GM21423 (cell line): ENCODE results near the gene GAK.
A peak's percentile ranks its signal among the peaks of the same experiment; 100 is the strongest.
"Not testable (repeated sequence)": the region's sequence is repeated elsewhere in the genome, so short reads cannot be mapped to it uniquely, and the experiment has no call there.

Experiments used
- ATAC-seq: cut with Tn5 transposase; IDR thresholded peaks from one replicate; pipeline ENCODE4 v1.9.1; 2021; ENCODE audit warnings: mild to moderate bottlenecking, moderate library complexity; ENCODE audit not compliant: unreplicated experiment

GAK gene

DNA sequence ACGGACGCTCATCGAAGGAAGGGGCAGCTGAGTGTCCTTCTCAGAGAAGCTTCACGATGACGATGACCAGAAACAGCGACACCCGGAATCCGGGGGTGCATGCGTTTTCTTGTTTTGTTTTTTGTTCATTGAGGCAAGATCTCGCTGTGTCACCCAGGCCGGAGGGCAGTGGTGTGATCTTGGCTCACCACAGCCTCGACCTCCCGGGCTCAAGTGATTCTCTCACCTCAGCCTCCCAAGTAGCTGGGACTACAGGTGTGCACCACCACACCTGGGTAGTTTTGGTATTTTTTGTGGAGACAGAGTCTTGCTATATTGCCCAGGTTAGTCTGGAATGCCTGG lies 21.4 kb upstream of the GAK start:
- no peak for ATAC-seq

DNA sequence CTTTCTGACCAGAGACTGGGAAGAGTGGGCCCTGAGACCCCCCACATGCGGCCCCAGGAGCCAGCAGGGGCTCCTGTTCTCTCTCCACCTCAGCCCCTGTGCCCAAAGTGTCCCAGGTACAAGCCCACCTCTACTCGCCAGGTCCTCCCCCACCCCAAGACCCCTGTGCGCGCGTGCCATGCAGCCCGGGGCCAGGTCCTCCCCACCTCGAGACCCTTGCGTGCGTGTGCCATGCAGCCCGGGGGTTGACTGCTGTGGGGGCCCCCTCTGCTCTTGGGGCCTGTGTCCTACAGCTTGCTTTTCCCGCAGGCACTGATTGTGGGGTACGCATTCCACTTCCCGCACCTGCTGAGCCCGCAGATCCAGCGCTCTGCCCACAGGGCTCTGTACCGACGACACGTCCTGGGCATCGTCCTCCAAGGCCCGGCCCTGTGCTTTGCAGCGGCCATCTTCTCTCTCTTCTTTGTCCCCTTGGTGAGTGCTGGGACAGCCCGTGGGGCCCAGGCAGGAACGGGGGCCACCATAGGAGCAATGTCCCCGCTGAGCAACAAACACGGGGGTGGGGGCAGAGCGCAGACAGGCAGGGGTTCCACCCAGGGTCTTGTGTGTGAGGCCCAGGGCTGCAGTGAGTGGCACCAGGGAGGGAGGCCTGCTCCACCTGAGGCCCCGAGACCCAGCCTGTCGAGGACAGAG lies 20.9 kb upstream of the GAK start:
- ATAC-seq, result no peak

DNA sequence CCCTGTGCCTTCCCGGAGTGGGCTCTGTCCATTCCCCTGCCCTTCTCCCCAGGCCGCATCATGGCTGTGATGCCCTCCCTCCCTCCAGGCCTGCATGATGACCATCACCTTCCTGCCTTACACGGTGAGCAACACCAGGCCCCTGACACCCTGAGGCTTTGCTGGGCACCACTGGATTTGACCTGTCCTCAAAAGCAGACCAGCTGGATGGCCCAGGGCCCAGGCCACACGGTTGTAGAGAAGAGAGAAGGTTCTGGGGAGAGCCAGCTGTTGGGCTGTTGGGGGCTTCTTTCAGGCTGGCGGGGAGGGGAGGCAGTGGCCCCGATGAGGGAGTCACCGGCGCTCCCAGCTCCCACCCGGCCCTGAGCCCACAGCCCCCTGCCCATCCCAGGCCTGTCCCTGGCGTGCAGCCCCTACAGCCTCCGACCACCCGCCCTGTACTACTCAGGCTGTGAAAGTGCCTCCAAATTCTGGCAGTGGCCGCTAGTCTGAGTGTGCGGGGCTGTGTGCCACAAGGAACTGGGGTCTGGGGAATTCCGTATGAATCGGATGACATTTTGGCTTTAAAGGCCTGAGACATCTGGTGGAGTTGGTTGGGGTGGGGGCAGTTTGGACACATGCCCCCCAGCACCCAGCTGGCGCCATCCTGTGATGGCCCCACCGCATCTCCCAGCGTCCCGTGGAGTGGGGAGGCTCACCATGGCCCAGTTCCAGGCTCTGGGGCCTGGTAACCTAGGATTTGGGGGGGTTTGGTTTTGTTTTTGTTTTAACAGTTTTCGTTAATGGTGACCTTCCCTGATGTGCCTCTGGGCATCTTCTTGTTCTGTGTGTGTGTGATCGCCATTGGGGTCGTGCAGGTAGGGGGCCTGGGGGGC lies 19.7 kb upstream of the GAK start:
- no peak for ATAC-seq

DNA sequence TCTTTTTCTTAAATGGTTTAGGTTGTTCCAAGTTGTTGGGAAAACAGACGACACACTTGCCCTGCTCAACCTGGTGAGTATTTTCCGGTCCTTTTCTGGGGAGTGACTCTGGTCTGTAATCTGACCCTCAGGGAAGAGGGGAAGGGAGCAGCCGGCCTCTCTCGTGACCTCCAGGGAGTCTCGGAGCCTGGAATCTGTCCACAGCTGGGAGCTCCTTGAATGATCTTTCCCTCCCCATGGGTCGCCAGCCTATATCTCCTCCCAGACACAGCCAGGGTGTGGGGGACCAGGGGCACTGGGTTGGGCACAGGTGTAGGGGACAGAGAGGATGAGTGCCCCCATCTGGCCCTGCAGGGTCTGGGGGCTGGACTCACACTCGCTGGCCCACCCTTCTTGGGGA lies 19.1 kb upstream of the GAK start:
- ATAC-seq, result no peak

DNA sequence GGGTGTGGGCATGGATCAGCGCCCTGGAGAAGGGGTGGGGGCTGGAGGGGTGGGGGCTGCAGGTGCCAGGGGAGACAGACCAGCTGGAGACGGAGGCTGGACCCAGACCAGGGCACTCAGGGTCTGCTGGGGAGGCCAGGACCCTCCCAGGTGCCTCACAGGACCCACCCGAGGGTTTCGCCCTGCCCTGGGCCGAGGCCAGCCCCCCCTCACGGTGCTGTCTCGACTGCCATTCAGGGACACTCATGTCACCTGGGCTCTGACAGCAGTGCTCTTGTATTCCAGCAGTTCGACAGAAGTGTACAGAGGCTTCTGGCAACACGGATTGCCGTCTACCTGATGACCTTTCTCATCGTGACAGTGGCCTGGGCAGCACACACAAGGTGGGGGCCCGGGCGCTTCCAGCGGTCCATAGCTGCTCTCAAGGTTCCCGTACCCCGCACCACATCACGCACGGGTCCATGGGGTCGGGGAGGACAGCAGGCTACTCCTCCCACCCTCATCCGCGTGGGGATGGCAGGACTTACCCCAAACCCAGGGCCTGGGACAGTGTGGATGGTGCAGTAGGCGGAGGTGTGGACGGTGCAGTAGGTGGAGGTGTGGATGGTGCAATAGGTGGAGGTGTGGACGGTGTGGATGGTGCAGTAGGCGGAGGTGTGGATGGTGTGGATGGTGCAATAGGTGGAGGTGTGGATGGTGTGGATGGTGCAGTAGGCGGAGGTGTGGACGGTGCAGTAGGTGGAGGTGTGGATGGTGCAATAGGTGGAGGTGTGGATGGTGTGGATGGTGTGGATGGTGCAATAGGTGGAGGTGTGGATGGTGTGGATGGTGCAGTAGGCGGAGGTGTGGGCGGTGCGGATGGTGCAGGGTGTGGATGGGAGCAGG lies 18.3 kb upstream of the GAK start:
- no peak for ATAC-seq

DNA sequence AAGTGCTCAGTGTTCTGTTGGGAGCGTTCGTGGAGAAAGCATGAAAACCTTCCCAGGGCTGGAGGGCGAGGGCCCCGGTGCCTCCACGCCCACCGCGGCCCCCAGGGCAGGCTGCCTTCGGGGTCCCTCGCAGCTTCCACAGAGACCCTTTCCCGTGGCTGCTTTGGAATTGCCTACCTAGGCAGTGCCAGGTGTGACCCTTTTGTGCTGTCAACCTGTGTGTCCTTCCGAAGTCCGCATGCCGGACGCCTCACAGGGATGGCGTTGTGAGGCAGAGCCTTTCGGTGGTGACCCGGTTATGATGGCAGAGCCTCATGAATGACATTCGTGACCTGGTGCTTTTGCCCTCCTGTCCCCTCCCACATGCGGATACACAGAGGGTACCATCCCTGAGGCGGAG lies 17.5 kb upstream of the GAK start:
- no peak for ATAC-seq

DNA sequence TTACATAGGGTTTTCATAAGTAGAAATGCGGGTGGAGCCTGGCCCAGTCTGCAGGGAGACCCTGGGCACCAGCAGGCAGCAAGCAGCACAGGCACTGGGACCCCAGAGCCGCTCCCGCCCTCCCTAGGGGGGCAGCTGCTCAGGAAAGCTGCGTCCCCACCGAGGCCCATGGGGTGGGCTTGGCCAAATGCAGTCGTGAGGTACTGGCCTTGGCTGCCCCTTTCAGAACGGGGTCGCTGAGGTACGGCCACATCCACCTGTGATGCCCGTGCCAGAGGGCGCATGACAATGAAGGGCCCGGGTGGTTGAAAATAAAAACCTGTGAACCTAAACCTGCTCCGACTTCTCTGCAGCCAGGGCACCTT lies 16.8 kb upstream of the GAK start:
- ATAC-seq, result no peak

DNA sequence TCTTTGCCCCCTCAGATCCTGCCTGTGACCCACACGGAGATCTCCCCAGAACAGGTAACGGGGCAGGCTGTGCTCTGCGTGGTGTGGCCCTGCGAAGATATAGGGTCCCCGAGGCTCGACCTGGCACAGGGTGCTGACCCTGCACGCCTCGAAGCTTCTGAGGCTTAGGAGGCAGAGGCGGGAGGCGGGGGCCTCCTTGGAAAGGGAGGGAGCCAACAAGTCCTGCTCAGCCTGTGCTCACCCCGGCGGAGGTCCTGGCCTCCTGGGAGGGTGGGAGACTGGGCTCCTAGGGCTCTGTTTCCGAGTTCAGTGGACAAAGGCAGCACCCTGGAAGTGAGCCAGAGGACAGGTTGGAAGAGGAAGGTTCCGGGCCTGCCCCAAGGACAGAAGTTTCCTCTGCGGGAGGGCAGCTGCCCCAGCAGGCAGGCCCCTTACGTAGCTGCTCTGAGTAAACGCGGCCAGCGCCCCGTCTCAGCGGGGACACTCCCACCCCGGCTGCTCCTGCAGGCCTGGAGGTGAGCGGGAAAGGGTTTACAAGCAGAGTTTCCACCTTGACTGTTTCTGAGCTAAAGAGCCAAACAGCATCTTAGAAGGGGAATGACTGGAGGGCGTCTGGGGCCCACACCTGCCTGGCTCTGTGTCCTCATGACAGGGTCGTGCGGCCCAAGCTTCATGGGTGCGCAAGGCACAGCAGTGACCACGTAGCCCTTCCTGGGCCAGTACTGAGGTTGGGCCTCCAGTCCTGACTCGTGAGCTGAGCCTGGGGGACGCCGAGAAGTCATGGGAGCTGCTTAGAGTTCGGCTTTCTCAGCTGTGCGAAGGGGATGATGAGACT lies 16.2 kb upstream of the GAK start:
- ATAC-seq, result no peak

DNA sequence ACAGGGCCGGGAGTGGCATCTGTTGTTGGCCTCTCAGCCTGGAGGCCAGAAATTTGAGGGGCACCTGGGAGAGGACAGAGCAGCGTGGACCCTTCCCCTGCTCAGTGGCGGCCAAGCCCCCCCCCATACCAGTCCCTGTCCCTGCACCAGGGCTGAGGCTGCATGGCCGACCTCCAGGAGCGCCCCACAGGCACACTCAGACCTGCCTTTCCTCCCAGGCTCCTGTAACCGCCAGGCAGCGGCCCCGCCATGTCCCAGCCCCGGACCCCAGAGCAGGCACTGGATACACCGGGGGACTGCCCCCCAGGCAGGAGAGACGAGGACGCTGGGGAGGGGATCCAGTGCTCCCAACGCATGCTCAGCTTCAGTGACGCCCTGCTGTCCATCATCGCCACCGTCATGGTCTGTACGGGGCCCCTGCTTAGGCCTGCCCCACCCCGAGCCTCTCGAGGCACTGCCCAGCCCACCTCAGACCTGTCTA lies 15.4 kb upstream of the GAK start:
- no peak for ATAC-seq

DNA sequence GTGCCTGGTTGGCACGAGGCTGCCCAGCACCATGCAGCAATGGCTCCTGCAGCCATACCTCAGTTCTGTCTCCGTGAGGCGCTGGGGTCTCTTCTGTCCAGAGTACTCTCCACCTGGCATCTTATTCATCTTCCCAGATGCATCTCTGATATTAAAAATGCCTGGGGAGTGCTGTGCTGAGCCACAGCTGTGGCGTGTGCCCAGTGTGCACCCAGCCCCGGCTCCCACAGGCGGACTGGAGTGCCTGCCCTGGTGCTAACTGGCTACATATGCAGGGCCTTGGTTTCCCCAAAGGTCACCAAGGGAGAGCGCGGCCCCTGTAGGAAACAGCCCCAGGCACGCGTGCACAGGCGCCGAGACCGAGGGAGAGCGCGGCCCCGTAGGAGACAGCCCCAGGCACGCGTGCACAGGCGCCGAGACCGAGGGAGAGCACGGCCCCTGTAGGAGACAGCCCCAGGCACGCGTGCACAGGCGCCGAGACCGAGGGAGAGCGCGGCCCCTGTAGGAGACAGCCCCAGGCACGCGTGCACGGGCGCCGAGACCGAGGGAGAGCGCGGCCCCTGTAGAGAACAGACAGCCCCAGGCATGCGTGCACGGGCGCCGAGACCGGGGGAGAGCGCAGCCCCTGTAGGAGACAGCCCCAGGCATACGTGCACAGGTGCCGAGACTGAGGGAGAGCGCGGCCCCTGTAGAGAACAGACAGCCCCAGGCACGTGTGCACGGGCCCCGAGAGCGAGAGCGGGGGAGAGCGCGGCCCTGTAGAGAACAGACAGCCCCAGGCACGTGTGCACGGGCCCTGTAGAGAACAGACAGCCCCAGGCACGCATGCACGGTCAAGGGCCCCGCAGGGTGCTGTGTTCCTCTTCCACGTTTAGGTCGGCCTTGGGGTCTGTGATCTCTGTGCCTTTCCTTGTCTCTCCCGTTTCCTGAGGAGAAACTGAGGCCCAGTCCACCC lies 14.7 kb upstream of the GAK start:
- ATAC-seq, result no peak

DNA sequence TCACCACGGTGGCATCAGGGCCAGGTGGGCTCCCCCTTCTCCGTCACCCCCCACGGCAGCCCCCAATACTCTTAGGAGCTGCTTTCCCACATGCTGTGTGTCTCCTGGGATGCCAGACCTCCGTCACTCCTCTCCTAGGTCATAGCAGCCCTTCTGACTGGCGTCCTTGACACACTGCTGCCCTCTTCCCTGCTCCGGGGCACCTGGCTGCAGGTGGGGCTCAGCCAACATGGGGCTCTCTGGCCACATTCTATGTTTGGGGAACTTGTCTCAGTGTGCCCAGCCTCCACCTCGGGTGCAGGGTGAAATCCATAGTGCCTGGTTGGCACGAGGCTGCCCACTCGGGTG lies 14.0 kb upstream of the GAK start:
- no peak for ATAC-seq

DNA sequence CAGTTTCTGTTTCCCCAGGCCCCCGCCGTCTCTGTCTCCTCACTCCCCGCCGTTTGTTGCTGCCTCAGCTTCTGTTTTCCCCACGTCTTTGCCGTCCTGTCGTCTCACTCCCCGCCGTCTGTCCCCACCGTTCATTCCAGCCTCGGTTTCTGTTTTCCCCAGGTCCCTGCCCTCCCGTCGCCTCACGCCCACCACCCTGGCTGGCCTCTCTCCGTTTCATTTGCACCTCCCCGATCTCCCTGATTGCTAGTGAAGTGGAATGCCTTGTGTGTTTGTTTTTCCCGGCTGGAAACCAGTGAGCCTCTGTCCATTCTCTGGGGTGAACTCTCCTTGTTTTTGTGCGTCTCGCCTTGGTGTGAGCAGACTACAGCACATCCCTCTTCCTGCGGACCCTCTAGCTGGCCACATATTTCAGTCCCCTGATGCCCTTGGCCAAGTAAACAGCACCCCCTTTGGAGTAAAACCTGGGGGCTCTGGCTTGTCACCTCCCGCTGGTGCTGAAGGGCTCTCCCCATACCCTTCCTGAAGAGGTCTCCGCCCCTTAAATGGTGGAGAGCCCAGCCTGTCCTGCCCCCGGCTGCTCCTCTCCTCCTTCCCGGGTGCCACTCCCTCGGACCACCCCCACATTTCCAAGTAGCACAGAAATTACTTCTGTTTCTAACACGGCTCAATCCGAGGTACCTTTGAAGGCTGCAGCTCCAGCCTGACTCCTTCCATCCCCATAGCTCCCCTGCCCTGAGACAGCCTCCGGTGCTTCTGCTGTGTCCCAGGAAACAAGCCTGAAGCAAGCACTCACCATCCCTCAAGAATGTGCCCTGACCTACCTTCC lies 13.4 kb upstream of the GAK start:
- ATAC-seq, result no peak

DNA sequence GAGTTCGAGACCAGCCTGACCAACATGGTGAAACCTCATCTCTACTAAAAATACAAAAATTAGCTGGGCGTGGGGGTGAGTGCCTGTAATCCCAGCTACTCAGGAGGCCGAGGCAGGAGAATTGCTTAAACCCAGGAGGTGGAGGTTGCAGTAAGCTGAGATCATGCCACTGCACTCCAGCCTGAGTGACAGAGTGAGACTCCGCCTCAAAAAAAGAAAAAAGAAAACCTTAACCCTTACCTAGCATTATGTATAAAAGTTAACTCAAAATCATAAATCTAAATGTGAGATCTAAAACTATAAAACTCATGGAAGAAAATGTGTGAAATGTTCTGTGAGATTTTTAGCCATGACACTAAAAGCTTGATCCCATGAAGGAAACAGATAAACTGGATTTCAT lies 7.4 kb upstream of the GAK start:
- ATAC-seq, result not testable (repeated sequence)

DNA sequence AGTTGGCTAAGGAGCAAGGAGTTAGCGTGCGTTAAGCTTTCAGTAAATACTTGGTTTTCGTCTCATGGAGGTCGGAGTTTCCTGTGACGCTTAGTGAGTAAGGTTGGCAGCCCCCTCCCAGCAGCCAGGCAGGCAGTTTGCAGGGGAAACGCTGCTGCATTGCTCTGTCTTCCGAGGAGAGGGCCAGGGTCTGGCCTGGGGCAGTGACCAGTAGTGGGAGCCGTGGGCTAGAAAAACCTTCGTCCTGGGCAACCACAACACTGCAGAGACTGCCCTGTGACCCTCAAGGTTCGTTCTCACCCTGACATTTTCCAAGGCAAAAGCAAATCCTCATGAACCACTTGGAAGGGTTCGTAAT lies 576 bp upstream of the GAK start:
- no peak for ATAC-seq

DNA sequence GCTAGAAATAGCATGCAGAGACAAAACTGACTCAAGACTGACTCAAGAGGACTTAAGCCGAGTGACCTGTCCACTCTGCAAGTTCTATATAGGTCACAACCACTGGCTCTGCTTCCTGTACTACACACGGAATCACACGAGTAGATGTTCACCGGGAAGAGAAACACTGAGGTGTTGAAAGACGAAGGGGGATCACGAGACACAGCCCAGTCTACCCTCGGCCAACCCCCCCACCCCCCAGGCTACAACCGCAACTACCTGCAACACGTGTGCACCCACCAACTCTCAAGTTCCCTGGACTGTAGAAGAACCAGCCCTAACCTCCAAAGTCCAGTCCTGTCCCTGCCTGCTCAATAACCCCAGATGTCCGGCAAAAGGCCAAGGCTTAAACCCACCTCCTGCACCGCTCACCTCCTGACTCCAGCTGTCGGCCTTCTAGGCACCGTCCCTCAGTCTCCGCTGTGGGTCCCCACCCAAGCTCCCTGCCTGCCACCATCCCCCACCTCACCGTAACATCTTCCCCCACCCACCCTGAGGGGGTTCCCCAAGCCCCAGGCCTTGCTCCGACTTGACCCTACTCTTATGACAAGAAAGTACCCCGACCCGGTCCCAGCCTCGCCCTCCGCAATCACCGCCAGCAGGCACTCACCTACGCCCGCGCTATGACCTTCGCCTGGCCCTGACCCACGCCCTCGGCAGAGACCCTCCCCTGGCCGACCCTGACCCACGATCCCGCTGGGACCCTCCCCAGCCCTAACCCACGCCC lies 739 bp downstream of the GAK start:
- ATAC-seq, result peak; percentile 9

DNA sequence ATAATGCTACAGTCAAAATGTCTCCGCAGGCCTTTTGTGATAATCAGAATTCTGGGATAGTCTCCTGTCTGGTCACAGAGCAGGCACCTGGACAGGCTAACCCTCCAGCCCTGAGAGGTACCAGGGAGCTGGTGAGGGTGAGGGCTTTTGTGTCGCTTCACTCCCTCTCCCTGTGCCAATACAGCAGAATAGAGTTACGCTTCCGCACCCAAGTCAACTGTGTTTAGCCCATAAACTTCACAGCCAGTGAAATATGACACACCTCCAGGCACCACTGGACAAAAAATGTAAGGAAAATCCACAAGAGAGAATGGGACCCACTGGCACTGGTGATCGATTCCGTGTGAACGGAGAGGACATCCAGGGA lies 1.3 kb downstream of the GAK start:
- ATAC-seq, result no peak

DNA sequence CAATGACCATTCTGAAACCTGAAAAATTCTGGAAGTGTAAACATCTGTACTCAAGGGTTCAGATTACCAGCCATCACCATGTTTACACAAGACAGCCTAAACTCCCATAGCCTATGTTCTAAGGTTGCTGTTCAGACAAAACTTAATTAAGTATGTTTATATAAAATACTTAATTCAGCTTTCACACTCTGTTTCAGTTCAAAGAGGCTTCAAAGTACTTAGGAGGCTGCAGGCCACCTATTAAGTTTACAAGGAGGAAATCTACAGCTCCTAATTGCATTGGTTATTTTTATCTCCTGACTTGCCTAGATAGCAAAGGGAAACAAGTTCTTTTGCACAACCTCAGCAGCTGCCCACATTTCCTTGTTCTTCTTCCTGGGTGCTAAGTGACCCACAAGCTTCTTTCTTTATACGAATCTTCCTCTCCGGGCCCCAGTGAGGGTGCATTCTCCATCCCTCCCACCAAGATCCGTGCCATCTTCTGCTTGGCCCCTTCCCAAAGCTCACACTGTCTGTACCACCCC lies 2.0 kb downstream of the GAK start:
- no peak for ATAC-seq
